SK-N-SH (cell line): ENCODE data around the gene MBOAT2. TPM values are rescaled to one million over a fixed set of nuclear protein-coding genes. Genes with fewer than 3 reads are reported as not detected.

Experiments
- CTCF ChIA-PET: fragments of 300-600, 350-600 bp; formaldehyde crosslinking; extraction: SDS; loops from one replicate; lab custom pipeline; 2021; lab: Yijun Ruan, JAX
- POLR2A ChIA-PET: fragments of 350-600 bp; sonication (Branson Sonifier 250); formaldehyde crosslinking; extraction: SDS; loops from one replicate; lab custom pipeline; 2020; ENCODE audit warnings: antibody characterized with exemption, inconsistent platforms; lab: Yijun Ruan, JAX
- DNase-seq: peaks from one replicate; pipeline ENCODE4 v3.0.0; 2012
- H2AFZ ChIP-seq: fragments of 200-600 bp; sonication (generic); 2 replicates; pipeline ENCODE4 v1.8.1; 2016; ENCODE audit warnings: antibody characterized with exemption, mild to moderate bottlenecking, low read depth
- H3F3A ChIP-seq: fragments of 200-600 bp; sonication (generic); replicated peaks from 2 replicates; pipeline ENCODE3; 2016; ENCODE audit warnings: antibody characterized with exemption, mild to moderate bottlenecking; ENCODE audit not compliant: insufficient read depth
- H3K27ac ChIP-seq, 2 experiments: fragments of 200-500 bp in 1 of 2; fragments of 200-600 bp in 1 of 2; sonication (Bioruptor generic) in 1 of 2; sonication (generic), shearing (Covaris generic) in 1 of 2; 2 replicates each; pipeline versions ENCODE4 v1.5.1 to v1.6.1; 2014 to 2016; ENCODE audit warnings: low read depth in 2 of 2, inconsistent platforms in 1 of 2, low read length in 1 of 2, mild to moderate bottlenecking in 1 of 2, mixed read lengths in 1 of 2
- H3K27me3 ChIP-seq: fragments of 200-600 bp; sonication (generic), shearing (Covaris generic); 2 replicates; pipeline ENCODE4 v1.6.1; 2016; ENCODE audit warnings: mixed run types; ENCODE audit not compliant: insufficient read depth
- H3K36me3 ChIP-seq, 2 experiments: fragments of 200-500 bp in 1 of 2; fragments of 200-600 bp in 1 of 2; sonication (Bioruptor generic) in 1 of 2; sonication (generic) in 1 of 2; replicated peaks in 1 of 2; 2 replicates each; pipeline versions ENCODE3 to v1.5.1; 2014 to 2016; ENCODE audit warnings: low read length in 1 of 2, mild to moderate bottlenecking in 1 of 2; ENCODE audit not compliant: insufficient read depth in 2 of 2, control insufficient read depth in 1 of 2
- H3K4me1 ChIP-seq, 2 experiments: fragments of 200-500 bp in 1 of 2; fragments of 200-600 bp in 1 of 2; sonication (Bioruptor generic) in 1 of 2; sonication (generic), shearing (Covaris generic) in 1 of 2; 2 replicates each; pipeline versions ENCODE4 v1.5.1 to v1.6.1; 2014 to 2016; ENCODE audit warnings: low read depth in 1 of 2, low read length in 1 of 2, mixed run types in 1 of 2; ENCODE audit not compliant: insufficient read depth in 2 of 2, control insufficient read depth in 1 of 2
- H3K4me2 ChIP-seq: fragments of 200-600 bp; sonication (generic), shearing (Covaris generic); 2 replicates; pipeline ENCODE4 v1.6.1; 2017; ENCODE audit warnings: mixed run types
- H3K4me3 ChIP-seq, 2 experiments: fragments of 200-500 bp in 1 of 2; fragments of 200-600 bp in 1 of 2; sonication (Bioruptor generic) in 1 of 2; sonication (generic), shearing (Covaris generic) in 1 of 2; 2 replicates each; pipeline versions ENCODE4 v1.5.1 to v1.8.1; 2014 to 2016; ENCODE audit warnings: low read depth in 2 of 2, inconsistent platforms in 1 of 2, low read length in 1 of 2, mild to moderate bottlenecking in 1 of 2, mixed read lengths in 1 of 2, moderate library complexity in 1 of 2
- H3K79me2 ChIP-seq: fragments of 200-600 bp; sonication (generic); 2 replicates; pipeline ENCODE4 v1.8.1; 2017; ENCODE audit warnings: mild to moderate bottlenecking; ENCODE audit not compliant: insufficient read depth
- H3K9ac ChIP-seq: fragments of 200-600 bp; sonication (generic); 2 replicates; pipeline ENCODE4 v1.6.1; 2017; ENCODE audit warnings: mixed run types
- H3K9me2 ChIP-seq: fragments of 200-600 bp; sonication (generic); 2 replicates; pipeline ENCODE4 v1.6.1; 2017; ENCODE audit warnings: mixed run types
- H3K9me3 ChIP-seq: fragments of 200-600 bp; sonication (generic); 2 replicates; pipeline ENCODE4 v1.6.1; 2017; ENCODE audit warnings: mixed run types, mild to moderate bottlenecking, moderate library complexity
- H4K20me1 ChIP-seq: fragments of 200-600 bp; sonication (generic); 2 replicates; pipeline ENCODE4 v1.6.1; 2017; ENCODE audit warnings: mild to moderate bottlenecking, mixed run types; ENCODE audit not compliant: insufficient read depth
- CHD2 ChIP-seq: fragments of 150-350 bp; IDR thresholded peaks from 2 replicates; pipeline ENCODE4 v1.6.1; 2018; ENCODE audit warnings: low read length; ENCODE audit not compliant: partially characterized antibody
- CTCF ChIP-seq: fragments of 200-600 bp; sonication (generic); IDR thresholded peaks from 2 replicates; pipeline ENCODE4 v1.6.1; 2017; ENCODE audit warnings: antibody characterized with exemption, mild to moderate bottlenecking, moderate library complexity
- ELF1 ChIP-seq: IDR thresholded peaks from 2 replicates; pipeline ENCODE4 v1.4.0; 2012
- EZH2phosphoT487 ChIP-seq: fragments of 200-600 bp; sonication (generic); IDR thresholded peaks from 2 replicates; pipeline ENCODE4 v1.6.1; 2017; ENCODE audit warnings: low read depth, mixed run types, mild to moderate bottlenecking, antibody characterized with exemption, moderate library complexity, borderline replicate concordance
- FOSL2 ChIP-seq: IDR thresholded peaks from 2 replicates; pipeline ENCODE4 v1.4.0; 2012; ENCODE audit warnings: low read depth, mild to moderate bottlenecking, moderate library complexity, borderline replicate concordance
- FOXM1 ChIP-seq: IDR thresholded peaks from 2 replicates; pipeline ENCODE4 v1.4.0; 2012; ENCODE audit warnings: low read depth, mild to moderate bottlenecking
- GATA2 ChIP-seq: sonication (generic); formaldehyde crosslinking; IDR thresholded peaks from 2 replicates; pipeline ENCODE4 v1.5.0; 2020; ENCODE audit warnings: mild to moderate bottlenecking, missing genetic modification reagents
- IRF3 ChIP-seq: fragments of 150-350 bp; IDR thresholded peaks from 2 replicates; pipeline ENCODE4 v1.6.1; 2016; ENCODE audit warnings: mild to moderate bottlenecking, low read depth, low read length
- JUND ChIP-seq: IDR thresholded peaks from 2 replicates; pipeline ENCODE4 v1.4.0; 2012
- MEF2A ChIP-seq: IDR thresholded peaks from 2 replicates; pipeline ENCODE4 v1.4.0; 2012; ENCODE audit warnings: low read depth, borderline replicate concordance
- MXI1 ChIP-seq: IDR thresholded peaks from 2 replicates; pipeline ENCODE4 v1.6.1; 2012; ENCODE audit warnings: mild to moderate bottlenecking, low read depth, low read length, improper control_type of control experiment
- RAD21 ChIP-seq: IDR thresholded peaks from 2 replicates; pipeline ENCODE4 v1.6.1; 2012; ENCODE audit warnings: mild to moderate bottlenecking, low read length
- REST ChIP-seq: IDR thresholded peaks from 2 replicates; pipeline ENCODE4 v1.6.1; 2012; ENCODE audit warnings: mild to moderate bottlenecking, low read depth, low read length, moderate library complexity
- RFX5 ChIP-seq: IDR thresholded peaks from 2 replicates; pipeline ENCODE4 v1.6.1; 2012; ENCODE audit warnings: mild to moderate bottlenecking, improper control_type of control experiment, low read length
- SMC3 ChIP-seq: IDR thresholded peaks from 2 replicates; pipeline ENCODE4 v1.6.1; 2012; ENCODE audit warnings: low read depth, low read length, improper control_type of control experiment
- TEAD4 ChIP-seq: IDR thresholded peaks from 2 replicates; pipeline ENCODE4 v1.4.0; 2012; ENCODE audit warnings: mild to moderate bottlenecking, borderline replicate concordance; ENCODE audit not compliant: insufficient read depth
- YY1 ChIP-seq: IDR thresholded peaks from 2 replicates; pipeline ENCODE4 v1.4.0; 2012; ENCODE audit warnings: low read depth, mild to moderate bottlenecking
- WGBS: methylation state at CpG from one replicate; pipeline ENCODE4 v1.1.6; 2017; ENCODE audit warnings: low lambda C conversion rate; 5-methylcytosine and 5-hydroxymethylcytosine counted together
- polyA plus RNA-seq, 3 experiments: library from polyadenylated mRNA; depleted of rRNA; stranded (reverse); fragments of >200 nt; gene quantifications; 2 replicates each; pipeline ENCODE4 v1.2.3, GENCODE V29; 2012
- TF ChIP-seq, protein P1 (sequence below): IDR thresholded peaks from 2 replicates; pipeline ENCODE4 v1.4.0; 2012; ENCODE audit warnings: low read depth
- TF ChIP-seq, protein P2 (sequence below): IDR thresholded peaks from 2 replicates; pipeline ENCODE4 v1.4.0; 2012; ENCODE audit warnings: low read depth, borderline replicate concordance
- TF ChIP-seq, protein P3 (sequence below): IDR thresholded peaks from 2 replicates; pipeline ENCODE4 v1.4.0; 2012; ENCODE audit warnings: low read depth, borderline replicate concordance

The MBOAT2 gene
- polyA plus RNA-seq, 1 of the 3 experiments (the other 2 are of a cell fraction): 33.9 TPM

DNA sequence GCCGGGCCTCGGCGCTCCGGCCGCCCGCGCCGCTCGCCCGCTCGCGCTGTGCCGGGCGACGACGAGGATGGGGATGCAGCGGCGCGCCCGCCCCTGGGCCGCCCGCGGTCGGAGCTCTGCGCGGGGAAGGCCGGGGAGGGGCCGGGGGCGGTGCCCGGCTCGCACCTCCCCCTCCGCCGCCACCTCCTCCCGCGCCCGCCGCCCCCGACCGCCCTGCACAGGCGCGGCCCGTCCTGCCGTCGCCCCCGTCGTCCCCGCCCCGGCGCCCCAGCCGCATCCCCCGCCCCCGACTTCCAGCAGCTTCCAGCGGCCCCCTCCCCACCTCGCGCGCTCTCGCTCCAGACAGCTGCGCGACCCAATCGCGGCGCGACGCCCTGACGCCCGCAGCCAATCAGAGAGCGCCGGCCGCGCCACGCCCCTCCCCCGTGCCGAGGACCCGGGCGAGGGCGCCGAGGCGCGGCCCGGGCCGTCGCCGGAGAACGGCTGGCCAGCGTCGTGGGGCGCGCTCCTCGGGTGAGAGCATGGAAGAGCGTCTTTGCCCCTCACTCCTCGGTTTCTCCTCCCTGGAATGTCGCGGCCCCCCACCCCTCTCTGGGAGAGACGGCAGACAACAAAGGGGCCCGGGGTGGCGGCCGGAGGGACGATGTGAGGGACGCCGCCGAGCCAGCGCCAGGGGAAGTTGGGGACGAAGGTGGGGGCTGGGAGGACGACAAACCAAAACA is at the start of gene MBOAT2 (continued):
- TF ChIP-seq, protein P1, sequence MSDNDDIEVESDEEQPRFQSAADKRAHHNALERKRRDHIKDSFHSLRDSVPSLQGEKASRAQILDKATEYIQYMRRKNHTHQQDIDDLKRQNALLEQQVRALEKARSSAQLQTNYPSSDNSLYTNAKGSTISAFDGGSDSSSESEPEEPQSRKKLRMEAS: peak; percentile 45; the same call in 1 of the 2 replicates
- TF ChIP-seq, protein P2, sequence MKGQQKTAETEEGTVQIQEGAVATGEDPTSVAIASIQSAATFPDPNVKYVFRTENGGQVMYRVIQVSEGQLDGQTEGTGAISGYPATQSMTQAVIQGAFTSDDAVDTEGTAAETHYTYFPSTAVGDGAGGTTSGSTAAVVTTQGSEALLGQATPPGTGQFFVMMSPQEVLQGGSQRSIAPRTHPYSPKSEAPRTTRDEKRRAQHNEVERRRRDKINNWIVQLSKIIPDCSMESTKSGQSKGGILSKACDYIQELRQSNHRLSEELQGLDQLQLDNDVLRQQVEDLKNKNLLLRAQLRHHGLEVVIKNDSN: 0 out of 2 replicates have a peak, but pooled peaks have one; percentile 10
- TF ChIP-seq RAD21 (no peak), ELF1 (no peak), GATA2 (CRISPR knock-in tag) (no peak), REST (0 out of 2 replicates have a peak, but pooled peaks have one; percentile 7), EZH2phosphoT487 (no peak), TEAD4 (no peak), MEF2A (no peak)

- Histone ChIP-seq H3F3A (peaks cover 6% of the 10 kb centered on the region), H3K9me3 (no peaks in the 10 kb centered on the region), H3K4me3 (no peak overlapping the region), H2AFZ (no peak overlapping the region), H3K4me2 (no peak overlapping the region), H3K27ac (no peak overlapping the region), H3K9me2 (no peaks in the 10 kb centered on the region), H4K20me1 (no peaks in the 10 kb centered on the region), H3K27me3 (no peaks in the 10 kb centered on the region), H3K9ac (no peak overlapping the region), H3K79me2 (no peaks in the 10 kb centered on the region), H3K4me1 (peaks cover 0 to 10% of the 10 kb centered on the region in 2 experiments; a peak in 1 of 4 replicates), H3K36me3 (no peaks in the 10 kb centered on the region)
- 93% methylated on average over 6 of the region's 6 CpGs for WGBS
- DNase-seq: no peak
- ChIA-PET CTCF (interaction anchor here (0.8 to 1.1 kb wide), 2 partner anchors 49 to 111 kb away, joined by 3 read pairs; no protein-coding TSS in a partner anchor), POLR2A (no interaction called here)
- no peak for TF ChIP-seq CHD2
- TF ChIP-seq MXI1: no peak
- TF ChIP-seq JUND: no peak
- TF ChIP-seq YY1: no peak
- no peak for TF ChIP-seq IRF3
- TF ChIP-seq CTCF: no peak
- no peak for TF ChIP-seq ELF1
- no peak for TF ChIP-seq FOSL2
- TF ChIP-seq SMC3: no peak
- no peak for TF ChIP-seq GATA2 (CRISPR knock-in tag)
- TF ChIP-seq RFX5: no peak
- TF ChIP-seq, protein P3, sequence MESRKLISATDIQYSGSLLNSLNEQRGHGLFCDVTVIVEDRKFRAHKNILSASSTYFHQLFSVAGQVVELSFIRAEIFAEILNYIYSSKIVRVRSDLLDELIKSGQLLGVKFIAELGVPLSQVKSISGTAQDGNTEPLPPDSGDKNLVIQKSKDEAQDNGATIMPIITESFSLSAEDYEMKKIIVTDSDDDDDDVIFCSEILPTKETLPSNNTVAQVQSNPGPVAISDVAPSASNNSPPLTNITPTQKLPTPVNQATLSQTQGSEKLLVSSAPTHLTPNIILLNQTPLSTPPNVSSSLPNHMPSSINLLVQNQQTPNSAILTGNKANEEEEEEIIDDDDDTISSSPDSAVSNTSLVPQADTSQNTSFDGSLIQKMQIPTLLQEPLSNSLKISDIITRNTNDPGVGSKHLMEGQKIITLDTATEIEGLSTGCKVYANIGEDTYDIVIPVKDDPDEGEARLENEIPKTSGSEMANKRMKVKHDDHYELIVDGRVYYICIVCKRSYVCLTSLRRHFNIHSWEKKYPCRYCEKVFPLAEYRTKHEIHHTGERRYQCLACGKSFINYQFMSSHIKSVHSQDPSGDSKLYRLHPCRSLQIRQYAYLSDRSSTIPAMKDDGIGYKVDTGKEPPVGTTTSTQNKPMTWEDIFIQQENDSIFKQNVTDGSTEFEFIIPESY: no peak
- no peak for TF ChIP-seq FOXM1
Measured at GRCh38 chr2:9052821-9053533, 49.5 kb upstream of the MBOAT2 start.
